ENCODE results near the gene SLF2.
A peak's percentile ranks its signal among the peaks of the same experiment; 100 is the strongest.

SLF2 gene

DNA sequence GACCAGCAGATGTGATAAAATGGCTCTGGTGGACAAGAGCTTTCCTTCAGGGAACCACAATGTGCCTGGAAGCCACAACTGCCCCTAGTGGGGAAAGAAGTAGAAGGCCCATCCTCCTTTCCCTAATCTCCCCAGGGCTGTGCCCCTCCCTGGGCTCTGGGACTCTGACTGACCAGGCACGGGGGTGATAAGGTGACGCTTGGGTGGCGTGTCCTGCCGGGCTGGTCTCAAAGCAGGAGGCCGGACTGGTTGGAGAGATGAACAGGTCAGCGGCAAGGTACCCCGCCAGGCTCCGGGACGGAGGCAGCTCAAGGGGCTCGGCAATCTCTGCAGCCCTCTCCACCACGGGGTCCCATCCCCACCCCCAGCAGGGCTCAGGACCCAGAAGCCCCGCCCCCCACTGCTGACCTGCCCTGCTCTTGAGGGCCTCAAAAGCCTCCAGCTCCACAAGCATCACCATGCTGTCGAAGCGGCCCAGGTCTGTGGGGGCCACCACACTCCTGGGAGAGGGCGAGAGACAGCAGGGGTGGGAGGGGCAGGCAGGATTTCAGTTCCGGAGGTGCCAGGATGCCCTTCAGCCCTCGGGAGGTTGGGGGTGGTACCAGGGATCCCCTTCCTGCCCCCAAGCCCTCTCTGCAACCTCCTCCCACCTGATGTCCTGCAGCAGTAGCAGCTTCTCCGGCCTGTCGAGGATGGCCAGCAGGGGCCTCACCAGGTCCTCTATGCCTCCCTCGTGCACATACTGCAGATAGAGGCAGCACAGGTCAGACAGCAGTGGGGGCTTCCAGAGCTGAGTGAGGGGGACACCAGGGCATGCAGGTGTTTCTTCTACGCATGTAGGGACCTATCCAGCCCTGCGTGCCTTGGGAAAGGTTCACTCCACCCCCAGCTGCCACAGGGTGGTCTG lies 99.0 kb downstream of the SLF2 start:
- no peaks in the 10 kb centered on the region; the same call in 1 of the 2 replicates for H3K27me3 ChIP-seq (ENCODE audit: insufficient read depth, low read depth)
- no peak overlapping the region for H2AFZ ChIP-seq (ENCODE audit: low read depth)
- H3K4me2 ChIP-seq, result no peak overlapping the region
- no peaks in the 10 kb centered on the region for H3K36me3 ChIP-seq (ENCODE audit: insufficient read depth)
- no peak overlapping the region for H3K4me3 ChIP-seq (IDR thresholded peaks at IDR 0.05; ENCODE audit: insufficient read depth, low read depth, low read length)
- no peaks in the 10 kb centered on the region for H3K79me2 ChIP-seq (ENCODE audit: insufficient read depth, low read depth)
- no peak overlapping the region for H3K27ac ChIP-seq
- H3K4me1 ChIP-seq (ENCODE audit: low read depth, poor library complexity, severe bottlenecking), result peaks cover 15% of the 10 kb centered on the region
- TF ChIP-seq, protein P1, sequence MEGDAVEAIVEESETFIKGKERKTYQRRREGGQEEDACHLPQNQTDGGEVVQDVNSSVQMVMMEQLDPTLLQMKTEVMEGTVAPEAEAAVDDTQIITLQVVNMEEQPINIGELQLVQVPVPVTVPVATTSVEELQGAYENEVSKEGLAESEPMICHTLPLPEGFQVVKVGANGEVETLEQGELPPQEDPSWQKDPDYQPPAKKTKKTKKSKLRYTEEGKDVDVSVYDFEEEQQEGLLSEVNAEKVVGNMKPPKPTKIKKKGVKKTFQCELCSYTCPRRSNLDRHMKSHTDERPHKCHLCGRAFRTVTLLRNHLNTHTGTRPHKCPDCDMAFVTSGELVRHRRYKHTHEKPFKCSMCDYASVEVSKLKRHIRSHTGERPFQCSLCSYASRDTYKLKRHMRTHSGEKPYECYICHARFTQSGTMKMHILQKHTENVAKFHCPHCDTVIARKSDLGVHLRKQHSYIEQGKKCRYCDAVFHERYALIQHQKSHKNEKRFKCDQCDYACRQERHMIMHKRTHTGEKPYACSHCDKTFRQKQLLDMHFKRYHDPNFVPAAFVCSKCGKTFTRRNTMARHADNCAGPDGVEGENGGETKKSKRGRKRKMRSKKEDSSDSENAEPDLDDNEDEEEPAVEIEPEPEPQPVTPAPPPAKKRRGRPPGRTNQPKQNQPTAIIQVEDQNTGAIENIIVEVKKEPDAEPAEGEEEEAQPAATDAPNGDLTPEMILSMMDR (conservative IDR thresholded peaks at IDR 0.05; ENCODE audit: low read depth, low read length), result no peak
- no peaks in the 10 kb centered on the region for H4K20me1 ChIP-seq (ENCODE audit: insufficient read depth)
- no peak overlapping the region for H3K9ac ChIP-seq

DNA sequence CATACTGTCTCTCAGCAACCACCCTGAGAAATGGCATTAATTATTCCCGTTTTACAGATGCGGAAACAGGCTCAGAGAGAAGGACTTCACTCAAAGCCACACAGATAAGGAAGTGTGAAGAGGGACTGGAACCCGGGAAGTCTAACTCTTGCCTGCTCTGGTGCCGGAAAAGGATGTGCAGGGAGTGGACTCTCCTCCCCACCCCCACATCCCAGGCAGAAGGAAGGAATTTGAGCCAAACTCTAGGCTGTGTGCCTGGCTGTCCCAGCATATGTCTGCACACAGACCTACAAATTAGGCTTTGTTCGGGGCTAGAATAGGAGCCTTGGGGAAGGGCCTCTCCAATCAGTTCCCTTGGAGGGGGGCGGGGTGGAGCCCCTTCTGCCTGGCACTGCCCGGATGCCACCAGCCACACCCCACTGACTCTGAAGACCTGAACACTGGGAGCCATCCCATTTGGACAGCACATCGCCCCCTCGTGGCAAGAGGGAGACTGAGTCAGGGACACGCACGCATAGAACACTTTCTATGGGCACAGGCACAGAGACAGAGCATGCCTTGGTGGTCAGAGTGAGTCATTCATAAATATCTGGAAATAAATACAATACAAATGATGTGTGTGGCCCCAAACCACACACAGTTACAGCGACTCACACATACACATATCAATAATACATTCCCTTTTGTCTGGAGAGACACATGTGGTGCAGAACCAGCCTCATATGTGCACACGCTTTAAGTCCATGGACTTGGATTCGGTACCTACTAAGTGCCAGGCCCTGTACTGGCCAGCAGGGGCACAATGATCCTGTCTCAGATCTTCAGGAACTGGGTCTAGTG lies 100.0 kb downstream of the SLF2 start:
- no peak overlapping the region for H3K4me3 ChIP-seq (IDR thresholded peaks at IDR 0.05; ENCODE audit: insufficient read depth, low read depth, low read length)
- no peak overlapping the region for H3K9ac ChIP-seq
- peaks cover 7% of the 10 kb centered on the region; the same call in 1 of the 2 replicates for H3K27me3 ChIP-seq (ENCODE audit: insufficient read depth, low read depth)
- peak overlapping the region; percentile 15; the same call in 1 of the 2 replicates for H3K4me2 ChIP-seq
- TF ChIP-seq, protein P1 (conservative IDR thresholded peaks at IDR 0.05; ENCODE audit: low read depth, low read length), result peak; percentile 89
- no peak overlapping the region for H3K27ac ChIP-seq
- peaks cover 15% of the 10 kb centered on the region for H3K4me1 ChIP-seq (ENCODE audit: low read depth, poor library complexity, severe bottlenecking)
- no peaks in the 10 kb centered on the region for H4K20me1 ChIP-seq (ENCODE audit: insufficient read depth)
- H3K79me2 ChIP-seq (ENCODE audit: insufficient read depth, low read depth), result no peaks in the 10 kb centered on the region
- no peaks in the 10 kb centered on the region for H3K36me3 ChIP-seq (ENCODE audit: insufficient read depth)
- H2AFZ ChIP-seq (ENCODE audit: low read depth), result peak overlapping the region; percentile 27; the same call in 1 of the 2 replicates

DNA sequence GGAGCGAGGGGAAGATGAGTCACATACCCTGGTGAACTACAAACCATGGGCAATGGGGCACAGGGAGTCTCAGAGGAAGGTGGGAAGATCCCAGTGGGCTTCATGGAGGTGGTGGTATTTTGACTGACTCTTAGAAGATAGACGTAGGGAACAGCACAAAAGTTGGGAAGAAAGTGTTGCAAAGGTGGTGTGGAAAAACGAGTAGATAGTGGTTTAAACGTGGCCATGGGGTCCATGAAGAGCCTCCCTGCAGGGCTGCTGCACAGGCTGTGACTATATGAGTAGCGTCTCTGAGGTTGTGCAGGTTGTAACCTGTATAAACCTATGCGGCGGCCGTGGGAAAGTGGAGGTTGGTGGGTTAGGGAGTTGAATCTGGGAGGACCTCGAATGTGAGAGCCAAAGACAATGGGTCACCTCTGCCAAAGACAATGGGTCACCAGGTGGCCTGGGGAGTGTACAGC lies 100.6 kb downstream of the SLF2 start:
- Histone ChIP-seq H3K36me3 (ENCODE audit: insufficient read depth) (no peaks in the 10 kb centered on the region), H3K27me3 (ENCODE audit: insufficient read depth, low read depth) (peaks cover 7% of the 10 kb centered on the region; the same call in 1 of the 2 replicates), H4K20me1 (ENCODE audit: insufficient read depth) (no peaks in the 10 kb centered on the region), H3K27ac (no peak overlapping the region), H3K79me2 (ENCODE audit: insufficient read depth, low read depth) (no peaks in the 10 kb centered on the region), H3K9ac (no peak overlapping the region), H3K4me2 (peak overlapping the region; percentile 15; the same call in 1 of the 2 replicates), H3K4me3 (IDR thresholded peaks at IDR 0.05; ENCODE audit: insufficient read depth, low read depth, low read length) (no peak overlapping the region), H3K4me1 (ENCODE audit: low read depth, poor library complexity, severe bottlenecking) (peaks cover 15% of the 10 kb centered on the region), H2AFZ (ENCODE audit: low read depth) (peak overlapping the region; percentile 27; the same call in 1 of the 2 replicates)
- TF ChIP-seq, protein P1 (conservative IDR thresholded peaks at IDR 0.05; ENCODE audit: low read depth, low read length), result peak; percentile 27; the same call in 1 of the 2 replicates

DNA sequence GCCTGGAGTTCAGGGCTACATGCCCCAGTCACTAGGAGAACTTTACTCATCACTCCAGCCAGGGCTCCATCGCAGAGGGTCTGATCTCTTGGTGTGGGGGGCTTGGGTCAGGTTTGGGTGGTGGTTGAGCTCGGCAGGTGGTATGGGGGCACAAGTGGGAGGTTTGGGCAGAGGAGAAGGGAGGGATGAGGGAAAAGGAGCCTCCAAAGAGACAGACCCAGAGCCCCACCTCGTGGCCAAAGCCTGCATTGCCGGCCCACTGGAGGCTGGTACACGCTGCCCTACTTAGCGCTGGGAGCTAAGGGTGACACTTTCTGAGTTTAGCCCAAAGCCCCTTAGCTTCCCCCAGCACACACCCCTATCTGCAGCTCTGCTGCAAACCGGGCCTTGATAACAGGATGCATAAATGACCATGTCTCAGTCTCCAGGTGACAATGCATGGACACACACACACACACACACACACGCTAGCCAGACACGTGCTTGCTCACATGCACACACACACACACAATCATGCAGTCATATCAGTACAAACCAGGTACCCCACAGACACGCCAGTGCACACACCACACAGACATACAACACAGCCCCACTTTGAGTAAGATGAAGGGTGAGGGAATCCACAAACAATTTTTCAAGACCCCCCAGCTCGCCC lies 101.6 kb downstream of the SLF2 start:
- no peak overlapping the region for H3K4me2 ChIP-seq
- no peak overlapping the region for H3K4me3 ChIP-seq (IDR thresholded peaks at IDR 0.05; ENCODE audit: insufficient read depth, low read depth, low read length)
- H2AFZ ChIP-seq (ENCODE audit: low read depth), result no peak overlapping the region
- no peak overlapping the region for H3K27ac ChIP-seq
- no peak overlapping the region for H3K9ac ChIP-seq
- peaks cover 15% of the 10 kb centered on the region for H3K4me1 ChIP-seq (ENCODE audit: low read depth, poor library complexity, severe bottlenecking)
- H3K36me3 ChIP-seq (ENCODE audit: insufficient read depth), result no peaks in the 10 kb centered on the region
- H4K20me1 ChIP-seq (ENCODE audit: insufficient read depth), result no peaks in the 10 kb centered on the region
- peaks cover 9% of the 10 kb centered on the region; the same call in 1 of the 2 replicates for H3K27me3 ChIP-seq (ENCODE audit: insufficient read depth, low read depth)
- H3K79me2 ChIP-seq (ENCODE audit: insufficient read depth, low read depth), result no peaks in the 10 kb centered on the region
- TF ChIP-seq, protein P1 (conservative IDR thresholded peaks at IDR 0.05; ENCODE audit: low read depth, low read length), result peak; percentile 73
